Anterior cingulate cortex (tissue), 58 donors: ENCODE measurements around the gene CDHR2.
"Not testable (repeated sequence)": the region's sequence is repeated elsewhere in the genome, so short reads cannot be mapped to it uniquely, and the experiment has no call there.

Experiments used
- DNase-seq, 58 donors: peaks; one replicate each; lab custom pipeline; 2025; lab: John Stamatoyannopoulos, UW

CDHR2 gene

GRCh38 chr5:176540956-176541337 is 8.2 kb upstream of the CDHR2 start:
- no peak for DNase-seq

- no peak for DNase-seq
Measured at GRCh38 chr5:176541338-176542134, 7.6 kb upstream of the CDHR2 start.

GRCh38 chr5:176542135-176542595 is 7.0 kb upstream of the CDHR2 start:
- DNase-seq, result peak in 1 of 58 donors; percentile 28

GRCh38 chr5:176542596-176543427 is 6.3 kb upstream of the CDHR2 start:
- peak in 1 of 58 donors; percentile 21 for DNase-seq

GRCh38 chr5:176543428-176544182 is 5.5 kb upstream of the CDHR2 start:
- peak in 44 of 58 donors; percentile 21 to 79 (median 43) for DNase-seq

- no peak for DNase-seq
Measured at GRCh38 chr5:176545388-176545736, 3.8 kb upstream of the CDHR2 start.

- DNase-seq, result no peak
Measured at GRCh38 chr5:176545737-176546509, 3.2 kb upstream of the CDHR2 start.

GRCh38 chr5:176547802-176548201 is 1.3 kb upstream of the CDHR2 start:
- no peak for DNase-seq

GRCh38 chr5:176549871-176550270 is 729 bp downstream of the CDHR2 start:
- no peak for DNase-seq

- DNase-seq, result no peak
Measured at GRCh38 chr5:176550275-176550831, 1.2 kb downstream of the CDHR2 start.

GRCh38 chr5:176550937-176551336 is 1.8 kb downstream of the CDHR2 start:
- DNase-seq, result not testable (repeated sequence)

GRCh38 chr5:176552332-176552869 is 3.3 kb downstream of the CDHR2 start:
- DNase-seq, result no peak

- DNase-seq, result no peak
Measured at GRCh38 chr5:176553260-176554085, 4.3 kb downstream of the CDHR2 start.

- no peak for DNase-seq
Measured at GRCh38 chr5:176557846-176558245, 8.7 kb downstream of the CDHR2 start.

- no peak for DNase-seq
Measured at GRCh38 chr5:176559683-176560082, 10.5 kb downstream of the CDHR2 start.

GRCh38 chr5:176560364-176560763 is 11.2 kb downstream of the CDHR2 start:
- no peak for DNase-seq

GRCh38 chr5:176561259-176561658 is 12.1 kb downstream of the CDHR2 start:
- no peak for DNase-seq

GRCh38 chr5:176562189-176562588 is 13.0 kb downstream of the CDHR2 start:
- peak in 1 of 58 donors; percentile 23 for DNase-seq

GRCh38 chr5:176564002-176564401 is 14.9 kb downstream of the CDHR2 start:
- no peak for DNase-seq
